WERI-Rb-1 (cell line): ENCODE measurements around the gene AOC1.
A peak's percentile ranks its signal among the peaks of the same experiment; 100 is the strongest.

Experiments used
- DNase-seq: peaks from one replicate; pipeline ENCODE4 v3.0.0-alpha.2; 2020
- H3K27ac ChIP-seq: fragments of 250-450 bp; sonication (Bioruptor Pico); 2 replicates; pipeline ENCODE4 v1.5.1; 2020; ENCODE audit warnings: mild to moderate bottlenecking, moderate library complexity
- H3K27me3 ChIP-seq: fragments of 250-450 bp; sonication (Bioruptor Pico); 2 replicates; pipeline ENCODE4 v1.5.1; 2021; ENCODE audit warnings: mild to moderate bottlenecking, low read depth, moderate library complexity; ENCODE audit not compliant: insufficient read depth, severe bottlenecking
- H3K36me3 ChIP-seq: fragments of 250-450 bp; sonication (Bioruptor Pico); 2 replicates; pipeline ENCODE4 v1.5.1; 2020; ENCODE audit warnings: mild to moderate bottlenecking, moderate library complexity
- H3K4me3 ChIP-seq: 2 replicates; pipeline ENCODE4 v1.5.1; 2011; ENCODE audit warnings: low read depth, mild to moderate bottlenecking, control low read depth, low read length
- H3K9me3 ChIP-seq: fragments of 250-450 bp; sonication (Bioruptor Pico); 2 replicates; pipeline ENCODE4 v1.5.1; 2021; ENCODE audit warnings: mild to moderate bottlenecking, moderate library complexity; ENCODE audit not compliant: severe bottlenecking
- CTCF ChIP-seq: IDR thresholded peaks from 2 replicates; pipeline ENCODE4 v1.5.1; 2011; ENCODE audit warnings: low read depth, mild to moderate bottlenecking, control low read depth, inconsistent platforms, low read length

AOC1 gene

GRCh38 chr7:150829426-150829825 lies 22.9 kb upstream of the AOC1 start:
- peak overlapping the region; percentile 54 for H3K27ac ChIP-seq
- DNase-seq, result peak; percentile 28
- H3K27me3 ChIP-seq, result no peaks in the 10 kb centered on the region
- no peak overlapping the region for H3K4me3 ChIP-seq
- H3K9me3 ChIP-seq, result no peaks in the 10 kb centered on the region
- H3K36me3 ChIP-seq, result no peaks in the 10 kb centered on the region
- no peak for TF ChIP-seq CTCF

DNA sequence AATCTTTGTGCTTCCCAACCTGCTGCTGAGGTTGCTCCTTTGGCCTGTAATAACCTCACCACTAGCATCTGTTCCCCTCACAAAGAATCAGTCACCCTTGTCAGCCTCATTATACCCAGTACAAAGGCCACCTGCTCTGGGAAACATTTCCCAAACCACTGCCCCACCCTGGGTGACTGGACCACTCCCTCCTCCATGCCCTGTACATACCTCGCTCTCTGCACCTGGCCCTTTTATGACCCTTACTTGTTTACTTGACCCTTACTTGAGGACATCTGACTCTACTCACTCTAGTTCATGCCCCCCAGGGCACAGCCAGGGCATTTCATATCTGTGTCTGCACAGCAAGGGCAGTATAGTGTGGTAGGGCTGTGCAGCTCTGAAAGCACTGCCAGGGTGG lies 21.4 kb upstream of the AOC1 start:
- TF ChIP-seq CTCF, result no peak
- DNase-seq, result peak; percentile 78
- H3K9me3 ChIP-seq, result no peaks in the 10 kb centered on the region
- no peaks in the 10 kb centered on the region for H3K27me3 ChIP-seq
- peak overlapping the region; percentile 73 for H3K27ac ChIP-seq
- no peaks in the 10 kb centered on the region for H3K36me3 ChIP-seq
- no peak overlapping the region for H3K4me3 ChIP-seq

GRCh38 chr7:150831851-150832250 lies 20.5 kb upstream of the AOC1 start:
- no peak overlapping the region for H3K4me3 ChIP-seq
- no peaks in the 10 kb centered on the region for H3K27me3 ChIP-seq
- H3K9me3 ChIP-seq, result no peaks in the 10 kb centered on the region
- H3K27ac ChIP-seq, result peak overlapping the region; percentile 73
- no peak for DNase-seq
- no peaks in the 10 kb centered on the region for H3K36me3 ChIP-seq
- no peak for TF ChIP-seq CTCF

GRCh38 chr7:150835019-150835418 lies 17.3 kb upstream of the AOC1 start:
- no peaks in the 10 kb centered on the region for H3K36me3 ChIP-seq
- DNase-seq, result no peak
- no peaks in the 10 kb centered on the region for H3K9me3 ChIP-seq
- no peak overlapping the region for H3K27ac ChIP-seq
- no peaks in the 10 kb centered on the region for H3K27me3 ChIP-seq
- H3K4me3 ChIP-seq, result no peak overlapping the region
- no peak for TF ChIP-seq CTCF

DNA sequence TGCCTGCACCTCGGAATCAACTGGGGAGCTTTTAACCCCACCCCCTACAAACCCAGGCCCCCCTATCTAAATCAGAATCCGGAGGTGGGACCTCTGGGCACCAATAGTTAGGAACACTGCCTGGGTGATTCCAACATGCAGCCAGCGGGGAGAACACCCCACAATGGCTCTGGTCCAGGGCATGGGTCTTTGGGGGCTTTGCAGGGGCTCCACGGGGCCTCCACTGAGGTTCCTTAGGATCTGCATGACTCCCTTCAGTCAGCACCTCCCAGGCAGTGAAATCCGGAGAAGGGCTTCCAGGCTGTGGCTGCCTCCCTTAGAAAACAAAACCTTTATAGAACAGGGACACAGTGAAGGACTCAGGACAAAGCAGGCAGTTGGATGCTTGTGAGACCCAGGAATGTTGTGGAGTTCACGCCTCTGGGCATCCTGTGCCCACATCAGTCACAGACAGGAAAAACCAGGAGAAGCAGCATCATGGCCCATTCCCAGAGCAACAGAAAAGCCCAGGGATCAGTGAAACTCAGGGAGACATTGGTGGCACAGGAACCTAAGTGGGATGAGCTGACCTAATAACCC lies 16.5 kb upstream of the AOC1 start:
- TF ChIP-seq CTCF, result no peak
- DNase-seq, result no peak
- H3K27me3 ChIP-seq, result no peaks in the 10 kb centered on the region
- no peak overlapping the region for H3K4me3 ChIP-seq
- no peaks in the 10 kb centered on the region for H3K9me3 ChIP-seq
- no peaks in the 10 kb centered on the region for H3K36me3 ChIP-seq
- no peak overlapping the region for H3K27ac ChIP-seq

GRCh38 chr7:150838965-150839650 lies 13.2 kb upstream of the AOC1 start:
- no peak for TF ChIP-seq CTCF
- H3K36me3 ChIP-seq, result no peaks in the 10 kb centered on the region
- DNase-seq, result no peak
- H3K4me3 ChIP-seq, result no peak overlapping the region
- H3K27ac ChIP-seq, result no peak overlapping the region
- H3K27me3 ChIP-seq, result no peaks in the 10 kb centered on the region
- no peaks in the 10 kb centered on the region for H3K9me3 ChIP-seq
